GM23338 (cell line): ENCODE data around the gene RNF130. TPM values are rescaled to one million over a fixed set of nuclear protein-coding genes. Genes with fewer than 3 reads are reported as not detected.

Source experiments
- ATAC-seq: fragments of 200-7000 bp; cut with Tn5 transposase; 3 replicates; pipeline ENCODE4 v1.9.1; 2020
- DNase-seq: peaks from one replicate; pipeline ENCODE4 v3.0.0-alpha.2; 2015; ENCODE audit warnings: low spot score
- H2AFZ ChIP-seq: fragments of 200-600 bp; sonication (generic); 2 replicates; pipeline ENCODE4 v1.8.0; 2016; ENCODE audit warnings: antibody characterized with exemption, mild to moderate bottlenecking, moderate library complexity
- H3F3A ChIP-seq: fragments of 200-600 bp; sonication (generic); replicated peaks from 2 replicates; pipeline ENCODE4 v1.8.0; 2017; ENCODE audit warnings: antibody characterized with exemption, mixed run types, low read depth
- H3K27ac ChIP-seq: fragments of 200-600 bp; sonication (generic); 2 replicates; pipeline ENCODE4 v1.6.1; 2016; ENCODE audit warnings: low read depth
- H3K27me3 ChIP-seq: fragments of 200-600 bp; sonication (generic); 2 replicates; pipeline ENCODE4 v1.8.0; 2016; ENCODE audit warnings: mild to moderate bottlenecking, mixed run types, moderate library complexity; ENCODE audit not compliant: insufficient read depth
- H3K36me3 ChIP-seq: fragments of 200-600 bp; sonication (generic); 2 replicates; pipeline ENCODE4 v1.8.0; 2016; ENCODE audit warnings: mild to moderate bottlenecking; ENCODE audit not compliant: insufficient read depth
- H3K4me1 ChIP-seq: fragments of 200-600 bp; sonication (generic); 2 replicates; pipeline ENCODE4 v1.8.0; 2016; ENCODE audit warnings: mild to moderate bottlenecking, moderate library complexity; ENCODE audit not compliant: insufficient read depth
- H3K4me2 ChIP-seq: fragments of 200-600 bp; sonication (generic); 2 replicates; pipeline ENCODE4 v1.7.1; 2017; ENCODE audit warnings: mixed run types
- H3K4me3 ChIP-seq: fragments of 200-600 bp; sonication (generic); 2 replicates; pipeline ENCODE4 v1.6.1; 2016; ENCODE audit warnings: mixed run types
- H3K79me2 ChIP-seq: fragments of 200-600 bp; sonication (generic); replicated peaks from 2 replicates; pipeline ENCODE4 v1.8.0; 2017; ENCODE audit warnings: mild to moderate bottlenecking; ENCODE audit not compliant: insufficient read depth
- H3K9me2 ChIP-seq: fragments of 200-600 bp; sonication (generic); 2 replicates; pipeline ENCODE4 v1.8.0; 2017; ENCODE audit not compliant: insufficient read depth
- H4K20me1 ChIP-seq: fragments of 200-600 bp; sonication (generic); replicated peaks from 2 replicates; pipeline ENCODE4 v1.8.0; 2017; ENCODE audit warnings: mild to moderate bottlenecking; ENCODE audit not compliant: insufficient read depth
- H3K27ac Mint-ChIP-seq: 2 replicates; pipeline ENCODE4 v1.8.0; 2020; ENCODE audit warnings: inconsistent platforms, mild to moderate bottlenecking, moderate library complexity, mixed read lengths
- H3K27me3 Mint-ChIP-seq: 3 replicates; pipeline ENCODE4 v1.8.0; 2022; ENCODE audit warnings: low read depth, mild to moderate bottlenecking, moderate library complexity, mixed read lengths, inconsistent platforms; ENCODE audit not compliant: insufficient read depth, poor library complexity
- H3K36me3 Mint-ChIP-seq: 3 replicates; pipeline ENCODE4 v1.8.0; 2021; ENCODE audit warnings: low read depth, mild to moderate bottlenecking, inconsistent platforms, moderate library complexity, mixed read lengths
- H3K4me1 Mint-ChIP-seq: 3 replicates; pipeline ENCODE4 v1.8.0; 2020; ENCODE audit warnings: mild to moderate bottlenecking, inconsistent platforms, mixed read lengths
- H3K4me3 Mint-ChIP-seq: 3 replicates; pipeline ENCODE4 v1.8.0; 2021; ENCODE audit warnings: moderate library complexity, mild to moderate bottlenecking, inconsistent platforms, mixed read lengths
- H3K9me3 Mint-ChIP-seq: 3 replicates; pipeline ENCODE4 v1.8.0; 2020; ENCODE audit warnings: moderate library complexity, mild to moderate bottlenecking, inconsistent platforms, mixed read lengths
- CREB1 ChIP-seq: fragments of 250-450 bp; sonication (Bioruptor Pico); IDR thresholded peaks from 2 replicates; pipeline ENCODE4 v1.5.0; 2020; ENCODE audit warnings: low read depth, mild to moderate bottlenecking, moderate library complexity
- EZH2 ChIP-seq: fragments of 200-600 bp; sonication (generic); IDR thresholded peaks from one replicate; pipeline ENCODE4 v1.8.0; 2017; ENCODE audit warnings: antibody characterized with exemption, mild to moderate bottlenecking, low read depth; ENCODE audit not compliant: unreplicated experiment
- EZH2phosphoT487 ChIP-seq: fragments of 200-600 bp; sonication (generic); IDR thresholded peaks from one replicate; pipeline ENCODE4 v1.8.1; 2018; ENCODE audit warnings: antibody characterized with exemption; ENCODE audit not compliant: unreplicated experiment
- NANOG ChIP-seq: IDR thresholded peaks from 2 replicates; pipeline ENCODE4 v1.6.1; 2016; ENCODE audit warnings: antibody characterized with exemption, borderline replicate concordance
- POLR2AphosphoS5 ChIP-seq: IDR thresholded peaks from 2 replicates; pipeline ENCODE4 v1.6.1; 2016; ENCODE audit warnings: antibody characterized with exemption, low read depth
- STAT1 ChIP-seq: IDR thresholded peaks from one replicate; pipeline ENCODE4 v1.6.1; 2016; ENCODE audit warnings: antibody characterized with exemption; ENCODE audit not compliant: unreplicated experiment
- ZNF114 ChIP-seq: fragments of 250-450 bp; sonication (Bioruptor Pico); IDR thresholded peaks from 2 replicates; pipeline ENCODE4 v1.5.0; 2020; ENCODE audit warnings: mild to moderate bottlenecking, moderate library complexity
- ZNF331 ChIP-seq: fragments of 250-450 bp; sonication (Bioruptor Pico); IDR thresholded peaks from 2 replicates; pipeline ENCODE4 v1.5.0; 2020; ENCODE audit warnings: low read depth, mild to moderate bottlenecking, moderate library complexity
- polyA plus RNA-seq: library from polyadenylated mRNA; unstranded; fragments of >200 nt; fragmentation: Nextera tagmentation; extraction: Ambion mirVana; gene quantifications from 2 replicates; pipeline ENCODE4 v1.2.1, GENCODE V29; 2016
- total RNA-seq: library from RNA; depleted of rRNA; stranded (reverse); fragments of >200 nt; shearing (Covaris generic); gene quantifications from 2 replicates; pipeline ENCODE4 v1.2.3, GENCODE V29; 2014
- TF ChIP-seq, protein P1 (sequence below): IDR thresholded peaks from one replicate; pipeline ENCODE4 v1.6.1; 2018; ENCODE audit warnings: antibody characterized with exemption; ENCODE audit not compliant: unreplicated experiment
- TF ChIP-seq, protein P2 (sequence below), 2 experiments: fragments of 200-600 bp in 1 of 2; sonication (generic) in 1 of 2; conservative IDR thresholded peaks; 2 replicates each; pipeline versions ENCODE4 v1.5.1 to v1.6.1; 2016 to 2017; ENCODE audit warnings: antibody characterized with exemption in 2 of 2, low read depth in 2 of 2, mild to moderate bottlenecking in 2 of 2, moderate library complexity in 1 of 2
- TF ChIP-seq, protein P3 (sequence below): IDR thresholded peaks from 2 replicates; pipeline ENCODE4 v1.6.1; 2016; ENCODE audit warnings: antibody characterized with exemption

The RNF130 gene
- total and polyA plus RNA-seq, 2 experiments from 2014 or later: 60.1 to 97.3 TPM

DNA sequence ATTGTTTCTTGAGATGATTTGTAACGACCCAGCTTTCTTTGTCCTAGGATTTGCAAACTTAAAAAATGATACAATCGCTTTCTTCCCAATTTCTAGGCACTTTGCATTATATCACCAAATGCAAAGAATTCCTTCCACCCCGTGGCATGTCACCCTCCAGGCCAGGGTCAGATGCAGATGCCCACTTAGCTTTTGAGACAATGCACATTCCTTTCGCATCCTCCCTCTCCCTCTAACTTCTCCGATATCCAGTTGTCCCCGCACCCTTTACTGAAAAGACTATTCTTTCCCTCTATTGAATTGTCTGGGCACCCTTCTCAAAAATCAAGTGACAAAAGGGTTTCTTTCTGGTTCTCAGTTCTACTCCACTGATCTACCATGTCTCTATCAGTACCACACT lies 17.3 kb downstream of the RNF130 start:
- ATAC-seq (peak; percentile 52), DNase-seq (peak; percentile 60)
- peaks cover 25% of the 10 kb centered on the region for H4K20me1 ChIP-seq
- H3K27ac Mint-ChIP-seq: no peak overlapping the region
- H3F3A ChIP-seq: no peaks in the 10 kb centered on the region
- no peaks in the 10 kb centered on the region for H3K36me3 Mint-ChIP-seq
- peaks cover 66% of the 10 kb centered on the region for H3K4me1 Mint-ChIP-seq
- H3K36me3 ChIP-seq: no peaks in the 10 kb centered on the region
- TF ChIP-seq, protein P1, sequence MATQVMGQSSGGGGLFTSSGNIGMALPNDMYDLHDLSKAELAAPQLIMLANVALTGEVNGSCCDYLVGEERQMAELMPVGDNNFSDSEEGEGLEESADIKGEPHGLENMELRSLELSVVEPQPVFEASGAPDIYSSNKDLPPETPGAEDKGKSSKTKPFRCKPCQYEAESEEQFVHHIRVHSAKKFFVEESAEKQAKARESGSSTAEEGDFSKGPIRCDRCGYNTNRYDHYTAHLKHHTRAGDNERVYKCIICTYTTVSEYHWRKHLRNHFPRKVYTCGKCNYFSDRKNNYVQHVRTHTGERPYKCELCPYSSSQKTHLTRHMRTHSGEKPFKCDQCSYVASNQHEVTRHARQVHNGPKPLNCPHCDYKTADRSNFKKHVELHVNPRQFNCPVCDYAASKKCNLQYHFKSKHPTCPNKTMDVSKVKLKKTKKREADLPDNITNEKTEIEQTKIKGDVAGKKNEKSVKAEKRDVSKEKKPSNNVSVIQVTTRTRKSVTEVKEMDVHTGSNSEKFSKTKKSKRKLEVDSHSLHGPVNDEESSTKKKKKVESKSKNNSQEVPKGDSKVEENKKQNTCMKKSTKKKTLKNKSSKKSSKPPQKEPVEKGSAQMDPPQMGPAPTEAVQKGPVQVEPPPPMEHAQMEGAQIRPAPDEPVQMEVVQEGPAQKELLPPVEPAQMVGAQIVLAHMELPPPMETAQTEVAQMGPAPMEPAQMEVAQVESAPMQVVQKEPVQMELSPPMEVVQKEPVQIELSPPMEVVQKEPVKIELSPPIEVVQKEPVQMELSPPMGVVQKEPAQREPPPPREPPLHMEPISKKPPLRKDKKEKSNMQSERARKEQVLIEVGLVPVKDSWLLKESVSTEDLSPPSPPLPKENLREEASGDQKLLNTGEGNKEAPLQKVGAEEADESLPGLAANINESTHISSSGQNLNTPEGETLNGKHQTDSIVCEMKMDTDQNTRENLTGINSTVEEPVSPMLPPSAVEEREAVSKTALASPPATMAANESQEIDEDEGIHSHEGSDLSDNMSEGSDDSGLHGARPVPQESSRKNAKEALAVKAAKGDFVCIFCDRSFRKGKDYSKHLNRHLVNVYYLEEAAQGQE: no peak
- TF ChIP-seq POLR2AphosphoS5: no peak
- peaks cover 73% of the 10 kb centered on the region for H3K4me1 ChIP-seq
- no peaks in the 10 kb centered on the region for H3K9me3 Mint-ChIP-seq
- peaks cover 88% of the 10 kb centered on the region for H3K79me2 ChIP-seq
- 0 out of 2 replicates have a peak overlapping the region, but pooled peaks have one; percentile 3 for H3K27ac ChIP-seq
- peaks cover 6% of the 10 kb centered on the region for H3K27me3 Mint-ChIP-seq
- H3K4me3 Mint-ChIP-seq: peak overlapping the region; percentile 1; the same call in 1 of the 3 replicates
- peak overlapping the region; percentile 30; the same call in 1 of the 2 replicates for H3K4me2 ChIP-seq
- no peaks in the 10 kb centered on the region for H3K27me3 ChIP-seq
- no peak overlapping the region for H3K4me3 ChIP-seq
- no peak overlapping the region for H2AFZ ChIP-seq
- no peaks in the 10 kb centered on the region for H3K9me2 ChIP-seq

DNA sequence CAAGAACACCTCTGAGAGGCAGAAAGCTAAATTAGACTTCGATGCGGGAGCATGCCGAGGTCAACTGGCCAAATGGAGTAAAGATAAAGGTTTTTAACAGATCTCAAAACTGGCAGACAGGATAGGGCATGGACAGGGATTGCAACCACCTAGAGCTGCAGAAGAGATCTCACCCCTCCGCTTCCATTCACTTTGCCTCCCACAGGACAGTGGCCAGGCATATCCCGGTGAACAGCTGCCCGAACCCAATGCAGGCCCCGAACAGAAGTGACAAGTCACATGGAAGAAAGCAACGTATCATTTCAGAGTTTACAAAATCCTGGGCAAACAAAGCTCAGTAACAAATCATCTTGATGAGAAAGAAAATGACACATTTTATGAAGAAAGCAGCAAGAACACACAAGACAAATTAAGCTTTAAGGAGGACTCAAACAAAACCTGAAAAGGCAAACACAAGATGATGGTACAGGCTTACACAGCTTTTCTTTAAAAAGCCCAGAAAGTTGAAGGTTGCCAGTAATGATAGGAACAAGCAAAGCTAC lies 18.4 kb downstream of the RNF130 start:
- H3K36me3 Mint-ChIP-seq: peaks cover 5% of the 10 kb centered on the region
- H3K4me1 Mint-ChIP-seq: peaks cover 66% of the 10 kb centered on the region
- H4K20me1 ChIP-seq: peaks cover 32% of the 10 kb centered on the region
- H3K9me2 ChIP-seq: no peaks in the 10 kb centered on the region
- no peak overlapping the region for H2AFZ ChIP-seq
- H3K4me2 ChIP-seq: no peak overlapping the region
- H3K27ac ChIP-seq: no peak overlapping the region
- peaks cover 72% of the 10 kb centered on the region for H3K4me1 ChIP-seq
- H3K9me3 Mint-ChIP-seq: 0 out of 3 replicates have a peak, but pooled peaks cover 1% of the 10 kb centered on the region
- H3K27ac Mint-ChIP-seq: no peak overlapping the region
- H3K4me3 Mint-ChIP-seq: no peak overlapping the region
- H3K4me3 ChIP-seq: no peak overlapping the region
- no peaks in the 10 kb centered on the region for H3F3A ChIP-seq
- no peak for DNase-seq
- ATAC-seq: no peak
- H3K36me3 ChIP-seq: no peaks in the 10 kb centered on the region
- TF ChIP-seq CREB1 (CRISPR knock-in tag): no peak
- TF ChIP-seq, protein P2, sequence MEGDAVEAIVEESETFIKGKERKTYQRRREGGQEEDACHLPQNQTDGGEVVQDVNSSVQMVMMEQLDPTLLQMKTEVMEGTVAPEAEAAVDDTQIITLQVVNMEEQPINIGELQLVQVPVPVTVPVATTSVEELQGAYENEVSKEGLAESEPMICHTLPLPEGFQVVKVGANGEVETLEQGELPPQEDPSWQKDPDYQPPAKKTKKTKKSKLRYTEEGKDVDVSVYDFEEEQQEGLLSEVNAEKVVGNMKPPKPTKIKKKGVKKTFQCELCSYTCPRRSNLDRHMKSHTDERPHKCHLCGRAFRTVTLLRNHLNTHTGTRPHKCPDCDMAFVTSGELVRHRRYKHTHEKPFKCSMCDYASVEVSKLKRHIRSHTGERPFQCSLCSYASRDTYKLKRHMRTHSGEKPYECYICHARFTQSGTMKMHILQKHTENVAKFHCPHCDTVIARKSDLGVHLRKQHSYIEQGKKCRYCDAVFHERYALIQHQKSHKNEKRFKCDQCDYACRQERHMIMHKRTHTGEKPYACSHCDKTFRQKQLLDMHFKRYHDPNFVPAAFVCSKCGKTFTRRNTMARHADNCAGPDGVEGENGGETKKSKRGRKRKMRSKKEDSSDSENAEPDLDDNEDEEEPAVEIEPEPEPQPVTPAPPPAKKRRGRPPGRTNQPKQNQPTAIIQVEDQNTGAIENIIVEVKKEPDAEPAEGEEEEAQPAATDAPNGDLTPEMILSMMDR (conservative IDR thresholded peaks at IDR 0.05; ENCODE audit: low read depth in 2 of 2): no peak
- TF ChIP-seq ZNF114 (CRISPR knock-in tag): no peak
- TF ChIP-seq, protein P1: no peak
- no peak for TF ChIP-seq EZH2phosphoT487
- TF ChIP-seq POLR2AphosphoS5: no peak
- no peak for TF ChIP-seq EZH2
- no peak for TF ChIP-seq NANOG
- TF ChIP-seq, protein P3, sequence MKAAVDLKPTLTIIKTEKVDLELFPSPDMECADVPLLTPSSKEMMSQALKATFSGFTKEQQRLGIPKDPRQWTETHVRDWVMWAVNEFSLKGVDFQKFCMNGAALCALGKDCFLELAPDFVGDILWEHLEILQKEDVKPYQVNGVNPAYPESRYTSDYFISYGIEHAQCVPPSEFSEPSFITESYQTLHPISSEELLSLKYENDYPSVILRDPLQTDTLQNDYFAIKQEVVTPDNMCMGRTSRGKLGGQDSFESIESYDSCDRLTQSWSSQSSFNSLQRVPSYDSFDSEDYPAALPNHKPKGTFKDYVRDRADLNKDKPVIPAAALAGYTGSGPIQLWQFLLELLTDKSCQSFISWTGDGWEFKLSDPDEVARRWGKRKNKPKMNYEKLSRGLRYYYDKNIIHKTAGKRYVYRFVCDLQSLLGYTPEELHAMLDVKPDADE: no peak
- TF ChIP-seq ZNF331 (CRISPR knock-in tag): no peak
- no peak for TF ChIP-seq STAT1
- H3K27me3 ChIP-seq: no peaks in the 10 kb centered on the region
- peaks cover 87% of the 10 kb centered on the region for H3K79me2 ChIP-seq
- peaks cover 6% of the 10 kb centered on the region for H3K27me3 Mint-ChIP-seq
